ENCODE data around the gene PCNX2.

DNA sequence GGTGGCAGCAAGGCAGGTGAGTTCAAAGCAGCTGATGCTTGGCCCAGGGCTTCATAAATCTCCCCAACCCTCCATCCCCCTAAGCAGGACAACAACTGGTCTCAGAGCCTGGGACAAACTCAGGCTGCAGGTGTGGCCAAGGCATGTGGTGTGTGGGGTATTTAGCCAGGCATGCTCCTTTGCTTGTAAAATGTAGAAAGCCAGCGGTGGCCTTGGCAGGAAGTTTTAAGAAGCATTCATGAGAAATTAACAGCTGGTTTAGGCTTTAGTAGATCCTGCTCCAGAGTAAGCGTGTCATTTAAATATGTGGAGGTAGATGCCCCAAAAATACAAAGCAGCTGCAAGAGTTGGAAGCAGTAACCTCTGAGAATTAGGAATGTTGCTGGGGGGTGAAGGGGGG is 300.3 kb downstream of the PCNX2 start:
- TF ChIP-seq, protein P1, sequence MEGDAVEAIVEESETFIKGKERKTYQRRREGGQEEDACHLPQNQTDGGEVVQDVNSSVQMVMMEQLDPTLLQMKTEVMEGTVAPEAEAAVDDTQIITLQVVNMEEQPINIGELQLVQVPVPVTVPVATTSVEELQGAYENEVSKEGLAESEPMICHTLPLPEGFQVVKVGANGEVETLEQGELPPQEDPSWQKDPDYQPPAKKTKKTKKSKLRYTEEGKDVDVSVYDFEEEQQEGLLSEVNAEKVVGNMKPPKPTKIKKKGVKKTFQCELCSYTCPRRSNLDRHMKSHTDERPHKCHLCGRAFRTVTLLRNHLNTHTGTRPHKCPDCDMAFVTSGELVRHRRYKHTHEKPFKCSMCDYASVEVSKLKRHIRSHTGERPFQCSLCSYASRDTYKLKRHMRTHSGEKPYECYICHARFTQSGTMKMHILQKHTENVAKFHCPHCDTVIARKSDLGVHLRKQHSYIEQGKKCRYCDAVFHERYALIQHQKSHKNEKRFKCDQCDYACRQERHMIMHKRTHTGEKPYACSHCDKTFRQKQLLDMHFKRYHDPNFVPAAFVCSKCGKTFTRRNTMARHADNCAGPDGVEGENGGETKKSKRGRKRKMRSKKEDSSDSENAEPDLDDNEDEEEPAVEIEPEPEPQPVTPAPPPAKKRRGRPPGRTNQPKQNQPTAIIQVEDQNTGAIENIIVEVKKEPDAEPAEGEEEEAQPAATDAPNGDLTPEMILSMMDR (IDR thresholded peaks at IDR 0.05) = no peak
- TF ChIP-seq POLR2AphosphoS5 (IDR thresholded peaks at IDR 0.05) = no peak

Measured in prostate gland (tissue), 2 donors.